ENCODE data around the gene ANAPC13.
A peak's percentile ranks its signal among the peaks of the same experiment; 100 is the strongest.

ANAPC13 gene

DNA sequence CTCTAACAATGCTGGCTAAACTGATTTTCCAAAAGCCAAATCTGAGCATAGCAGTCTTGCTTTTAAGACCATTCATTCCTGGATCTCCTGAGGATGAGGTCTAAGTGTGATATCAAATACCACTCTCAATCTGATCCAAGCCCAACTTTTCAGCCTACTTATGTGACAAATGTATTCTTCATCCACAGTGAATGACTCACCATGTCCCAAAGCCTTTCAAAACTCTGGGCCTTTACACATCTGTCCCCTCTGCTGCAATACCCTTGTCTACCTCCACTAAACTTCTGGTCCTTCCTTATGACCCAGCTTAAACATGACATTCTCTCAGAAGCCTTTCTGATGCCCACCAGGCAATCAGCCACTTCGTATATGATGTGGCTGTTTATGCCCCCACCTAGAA is 4.6 kb downstream of the ANAPC13 start:
- DNase-seq: no peak

DNA sequence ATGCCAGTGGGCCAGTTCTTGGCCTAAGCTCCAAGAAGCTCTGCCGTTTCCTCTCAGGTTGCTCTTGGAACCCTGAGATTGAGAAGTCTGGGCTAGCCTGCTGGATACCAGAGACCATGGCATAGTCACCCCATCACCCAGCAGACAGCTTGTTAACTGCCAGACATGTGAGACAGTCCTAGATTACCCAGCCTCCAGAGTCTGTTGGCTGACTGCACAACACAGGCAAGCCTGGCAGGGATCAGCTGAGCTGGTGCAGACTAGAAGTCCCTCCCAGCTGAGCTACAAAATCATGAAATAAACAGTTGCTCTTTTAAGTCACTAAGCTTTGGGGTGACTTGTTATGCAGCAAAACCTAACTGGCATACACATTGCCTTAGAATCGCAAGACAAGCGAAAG is 5.2 kb downstream of the ANAPC13 start:
- DNase-seq: no peak

DNA sequence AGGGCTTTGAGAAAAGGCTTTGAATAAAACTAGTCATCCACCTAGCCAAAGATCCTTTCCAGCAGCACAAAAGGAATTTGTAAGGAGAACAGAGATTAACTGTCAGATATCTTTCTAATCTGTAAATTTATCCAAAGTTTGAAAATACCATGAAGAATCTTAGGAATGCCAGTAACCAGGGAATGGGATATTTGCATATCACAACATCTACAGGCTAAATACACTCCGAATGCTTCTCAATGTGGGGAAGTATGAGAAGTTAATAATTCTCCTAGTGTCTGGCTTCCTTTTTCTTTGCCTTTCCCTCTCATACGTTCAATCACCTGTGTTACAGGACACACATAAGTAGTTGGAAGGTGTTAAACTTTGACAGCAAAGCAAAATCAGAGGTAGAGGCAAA is 7.8 kb downstream of the ANAPC13 start:
- DNase-seq: no peak

DNA sequence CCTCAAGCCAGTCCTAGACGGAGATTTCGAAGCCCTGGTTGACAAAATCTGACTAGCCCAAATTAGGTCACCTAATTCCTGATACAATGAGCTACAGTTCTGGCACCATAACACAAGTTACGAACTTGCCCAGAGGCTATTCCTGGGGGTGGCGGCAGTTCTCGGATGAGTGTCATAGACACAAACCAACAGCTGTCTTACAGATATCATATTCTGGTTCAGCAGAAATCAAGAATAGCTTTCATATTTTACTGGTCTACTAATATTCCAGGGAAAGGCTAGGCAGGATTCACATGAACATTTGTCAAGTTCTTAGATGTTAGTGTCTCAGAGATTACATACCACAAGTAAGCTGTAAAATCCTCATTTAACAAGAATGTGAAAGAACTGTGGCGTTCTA is 8.8 kb downstream of the ANAPC13 start:
- no peak for DNase-seq

DNA sequence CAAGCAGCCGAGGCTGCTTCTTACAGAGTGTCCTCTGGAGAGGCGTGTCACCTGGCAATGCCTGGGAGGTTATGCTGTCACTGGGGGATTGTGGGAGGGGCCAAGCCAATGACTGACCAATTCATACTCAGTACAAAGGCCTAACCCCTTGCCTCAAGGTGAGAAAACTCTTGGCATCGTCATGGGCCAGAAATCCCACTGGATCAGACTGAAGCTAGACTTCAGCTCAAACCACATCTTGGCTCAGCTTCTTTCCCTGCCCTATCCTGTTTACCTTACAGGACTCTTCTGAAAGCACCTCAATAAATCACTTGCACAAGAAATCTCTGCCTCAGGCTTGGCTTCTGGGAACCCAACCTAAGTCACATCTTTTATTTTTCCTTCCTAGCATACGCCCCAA is 9.5 kb downstream of the ANAPC13 start:
- DNase-seq: no peak

DNA sequence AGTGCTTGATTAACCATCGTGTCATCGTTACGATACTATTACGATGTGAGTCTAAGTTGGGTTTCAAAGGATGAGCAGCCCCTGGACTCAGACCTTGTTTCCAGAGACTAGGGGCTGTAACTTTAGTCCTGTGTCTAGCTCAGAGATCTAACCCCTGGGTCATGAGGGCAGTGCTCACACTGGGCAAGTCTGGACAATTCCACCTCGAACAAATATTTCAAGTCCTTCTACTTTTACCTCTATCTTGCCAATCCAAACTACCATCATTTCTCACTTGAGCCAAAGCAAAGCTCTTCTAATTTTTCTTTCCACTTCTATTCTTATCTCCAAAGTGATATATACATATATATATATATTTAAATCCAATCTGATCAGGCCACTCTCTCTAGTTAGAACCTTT is 10.8 kb downstream of the ANAPC13 start:
- no peak for DNase-seq

DNA sequence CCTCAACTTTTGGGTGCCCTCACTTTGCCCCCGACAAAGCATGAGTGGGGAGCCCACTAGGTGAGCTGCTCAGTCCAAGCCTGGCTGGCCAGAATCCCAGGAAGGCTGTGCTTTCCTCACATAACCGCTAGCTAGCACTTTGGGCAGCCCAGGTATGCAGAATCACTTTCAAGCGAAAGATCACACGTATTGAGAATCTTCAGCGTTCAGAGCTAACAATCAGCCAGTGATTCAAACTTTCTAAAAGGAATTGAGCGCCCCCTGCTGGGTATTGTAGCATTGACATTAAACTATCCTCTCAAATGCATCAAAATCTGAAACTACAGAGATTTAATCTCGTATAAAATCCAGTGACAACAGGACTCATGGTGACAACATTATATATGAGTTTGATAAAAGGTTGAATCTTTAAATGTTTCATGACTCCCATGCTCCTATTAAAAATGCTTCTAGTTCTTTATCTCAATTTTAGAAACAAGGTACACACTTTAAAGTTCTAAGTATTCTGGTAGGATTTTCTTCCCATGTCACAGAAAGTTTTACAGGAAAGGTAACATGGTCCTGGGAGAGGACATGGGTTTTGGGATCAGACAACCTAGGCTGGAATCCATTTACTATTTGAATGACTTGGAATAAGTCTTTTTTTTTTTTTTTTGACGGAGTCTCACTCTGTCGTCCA is 11.8 kb downstream of the ANAPC13 start:
- DNase-seq: peak; percentile 85

DNA sequence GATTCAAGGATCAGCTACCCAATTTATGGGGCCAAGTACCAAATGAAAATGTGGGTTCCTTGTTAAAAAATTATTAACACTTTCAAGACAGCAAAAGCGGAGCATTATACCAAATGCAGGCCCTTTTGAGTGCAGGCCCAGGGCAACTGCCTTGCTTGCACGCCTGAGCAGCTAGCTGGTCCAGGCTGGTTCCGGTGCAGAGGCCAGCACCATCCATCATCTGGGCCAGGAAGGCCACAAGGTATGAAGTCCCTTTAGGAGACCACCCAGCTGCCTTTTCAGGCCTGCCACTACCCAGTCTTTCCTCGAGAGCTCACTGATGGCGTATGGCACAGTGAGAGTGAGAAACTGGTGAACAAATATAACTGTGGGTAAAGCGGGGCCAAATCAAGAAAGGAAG is 13.0 kb downstream of the ANAPC13 start:
- no peak for DNase-seq

DNA sequence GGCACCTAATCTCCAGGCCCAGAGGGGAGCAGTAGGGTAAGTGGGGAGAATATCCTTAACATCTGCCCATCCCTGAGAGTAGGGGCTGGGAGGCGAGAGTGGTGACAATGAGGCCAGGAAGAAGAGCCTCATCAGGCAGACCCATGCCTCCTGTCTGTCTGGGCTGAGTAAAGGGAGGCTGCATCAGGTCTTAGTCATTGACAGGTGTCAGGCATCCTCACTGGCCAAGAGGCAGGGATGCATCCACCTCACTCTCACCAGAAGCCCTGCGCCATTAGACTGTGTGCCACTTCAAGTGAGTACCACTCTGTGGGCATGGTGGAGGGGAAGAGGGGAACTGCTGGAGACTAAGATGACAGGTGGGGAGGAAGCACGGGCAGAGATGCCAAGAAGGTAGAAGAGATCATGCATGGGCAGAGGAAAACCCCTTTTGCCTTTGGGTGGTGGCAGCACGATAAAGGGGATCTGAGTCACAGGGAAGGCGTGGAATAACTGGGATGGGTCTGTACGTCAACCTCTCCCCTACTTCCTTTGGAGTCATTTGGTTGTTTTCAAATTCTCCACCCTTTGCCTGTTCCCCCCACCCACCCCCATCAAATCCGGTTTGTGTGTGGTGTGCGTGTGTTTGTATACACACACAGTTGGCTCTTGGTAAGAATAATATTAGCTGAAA is 14.1 kb downstream of the ANAPC13 start:
- DNase-seq: no peak

DNA sequence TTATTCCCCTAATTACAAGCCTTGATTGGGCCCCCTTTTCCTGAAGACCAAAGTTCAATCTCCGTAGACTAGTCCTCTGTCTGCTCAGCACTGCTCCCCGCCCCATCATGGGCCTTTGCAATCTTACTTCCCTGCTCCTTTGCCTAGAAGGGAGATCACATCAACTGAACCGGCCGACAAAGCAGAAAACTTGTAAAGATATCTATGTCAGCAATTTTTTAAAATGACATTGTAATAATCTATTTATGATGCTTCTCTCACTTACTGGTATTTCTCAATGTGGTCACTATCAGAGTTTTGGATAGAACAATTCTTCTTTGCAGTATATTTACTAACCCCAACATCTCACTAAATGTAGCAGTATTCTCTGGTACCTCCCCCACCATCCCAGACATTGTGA is 17.3 kb downstream of the ANAPC13 start:
- DNase-seq: no peak

DNA sequence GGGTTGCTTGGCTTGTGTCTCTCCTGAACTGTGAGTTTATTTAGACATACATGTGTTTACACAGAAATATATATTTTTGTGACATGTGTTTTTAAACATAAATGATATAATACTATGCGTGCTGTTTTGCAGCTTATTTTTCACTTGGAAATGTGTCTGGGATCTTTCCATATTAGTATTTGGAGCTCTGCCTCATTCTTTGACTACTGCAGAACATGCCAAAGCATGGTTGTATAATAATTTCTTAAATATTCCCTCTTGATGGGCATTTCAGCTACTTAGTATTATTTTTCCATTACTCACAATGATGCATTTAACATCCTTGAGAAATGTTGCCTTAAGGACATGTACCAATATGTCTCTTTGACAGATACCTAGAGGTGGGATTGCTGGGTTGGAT is 19.5 kb downstream of the ANAPC13 start:
- no peak for DNase-seq

DNA sequence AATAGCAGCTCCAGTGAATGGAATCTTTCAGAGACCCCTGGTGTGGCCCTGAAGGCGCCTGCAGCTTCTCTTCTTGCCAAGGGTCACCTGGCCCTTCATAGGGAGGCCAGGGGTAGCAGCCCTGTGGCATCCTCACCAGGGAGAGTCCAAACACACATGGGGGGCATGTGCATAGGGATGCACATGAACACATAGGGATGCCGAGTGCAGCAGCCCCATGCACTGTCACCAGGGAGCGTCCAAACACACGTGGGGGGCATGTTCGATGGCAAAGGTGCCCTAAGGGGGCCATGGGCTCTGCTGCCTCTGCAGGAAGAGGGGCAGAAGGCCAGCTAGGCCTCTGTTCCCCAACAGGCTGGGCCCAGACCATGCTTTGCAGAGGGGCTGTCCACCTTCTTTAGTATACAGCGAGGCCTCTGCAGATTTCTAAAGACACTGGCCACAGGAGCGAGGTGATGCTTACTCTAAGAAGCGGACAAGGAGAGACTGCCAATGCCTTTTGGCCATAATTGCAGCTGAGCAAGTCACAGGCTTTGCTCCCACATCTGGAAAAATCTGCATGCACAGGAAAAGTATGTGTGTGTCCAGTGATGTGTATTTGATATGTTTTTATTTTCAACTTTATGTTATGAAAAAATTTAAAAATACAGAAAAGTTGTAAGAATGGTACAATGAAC is 21.0 kb downstream of the ANAPC13 start:
- DNase-seq: no peak

DNA sequence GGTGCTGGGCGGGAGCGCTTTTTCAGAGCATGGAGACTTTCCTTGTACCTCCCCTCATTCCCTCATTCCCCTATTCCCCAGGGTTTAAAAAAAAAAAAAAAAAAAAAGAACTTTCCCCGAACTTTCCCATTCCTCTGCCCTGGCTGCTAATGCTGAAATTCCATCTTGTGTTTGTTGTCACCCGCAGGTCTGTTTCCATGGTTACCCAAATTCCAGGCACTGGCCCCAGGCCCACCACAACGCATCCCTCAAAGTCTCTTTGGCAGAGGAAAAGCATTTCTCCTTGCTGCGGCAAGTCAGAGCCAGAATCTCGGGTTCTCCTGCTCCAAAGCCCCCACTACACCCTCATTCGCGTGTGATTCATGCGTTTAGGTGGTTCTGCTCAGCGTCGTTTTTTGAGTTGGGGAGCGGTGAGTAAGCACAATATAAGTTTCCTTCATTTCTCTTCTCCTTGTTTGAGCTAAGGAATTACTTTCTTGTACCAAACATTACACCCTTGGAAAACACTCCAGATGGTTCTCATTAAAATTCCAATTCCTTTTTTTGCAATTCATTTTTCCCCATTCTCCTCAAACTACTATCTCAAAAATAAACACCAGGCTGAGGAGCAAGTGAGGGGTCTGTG is 21.6 kb downstream of the ANAPC13 start:
- no peak for DNase-seq

DNA sequence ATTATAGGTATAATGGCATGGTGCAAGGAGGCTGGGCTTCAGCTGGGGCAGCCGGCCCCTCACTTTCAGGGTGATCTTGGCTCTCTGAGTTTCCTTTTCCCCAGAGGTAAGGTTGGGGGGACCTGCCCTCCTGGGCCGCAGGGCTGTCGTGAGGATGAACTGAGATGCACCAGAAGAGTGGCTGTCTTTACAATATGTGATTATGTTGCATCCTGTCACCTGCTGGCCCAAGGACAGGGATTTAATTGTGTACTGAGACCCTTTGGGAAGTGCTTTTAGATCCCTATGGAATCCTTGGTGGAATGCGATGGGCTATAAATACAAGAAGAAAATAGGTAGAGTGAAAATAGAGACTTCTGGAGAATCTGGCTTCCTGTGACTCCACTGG is 22.1 kb downstream of the ANAPC13 start:
- DNase-seq: no peak

DNA sequence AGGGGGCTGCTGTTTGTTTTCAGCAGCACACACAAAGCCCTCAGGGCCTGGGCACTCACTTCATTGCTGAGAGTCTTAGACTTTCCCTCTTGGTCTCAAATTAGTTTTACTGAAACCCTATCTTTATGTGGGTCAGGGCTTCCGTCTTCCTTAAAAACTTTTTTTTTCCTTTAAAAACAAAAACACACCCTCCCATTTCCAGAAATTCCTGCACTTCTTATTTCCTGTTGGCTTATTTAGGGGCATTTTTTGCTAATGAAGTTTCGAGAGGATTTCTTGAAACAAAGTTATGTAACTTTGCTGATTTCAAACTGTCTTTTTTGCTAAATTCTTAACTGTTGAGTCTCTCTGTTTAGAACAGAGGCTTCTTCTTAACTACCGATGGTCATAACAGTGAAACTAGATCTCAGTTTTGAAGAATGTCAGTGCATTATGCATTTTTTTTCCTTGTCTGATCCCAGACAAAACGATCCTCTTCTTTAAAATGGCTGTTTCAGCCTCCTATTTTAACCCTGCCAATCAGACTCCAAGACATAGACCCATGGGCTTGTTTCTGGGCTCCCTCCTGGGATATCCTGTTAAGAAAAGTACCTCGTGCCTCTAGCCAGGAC is 23.3 kb downstream of the ANAPC13 start:
- no peak for DNase-seq

DNA sequence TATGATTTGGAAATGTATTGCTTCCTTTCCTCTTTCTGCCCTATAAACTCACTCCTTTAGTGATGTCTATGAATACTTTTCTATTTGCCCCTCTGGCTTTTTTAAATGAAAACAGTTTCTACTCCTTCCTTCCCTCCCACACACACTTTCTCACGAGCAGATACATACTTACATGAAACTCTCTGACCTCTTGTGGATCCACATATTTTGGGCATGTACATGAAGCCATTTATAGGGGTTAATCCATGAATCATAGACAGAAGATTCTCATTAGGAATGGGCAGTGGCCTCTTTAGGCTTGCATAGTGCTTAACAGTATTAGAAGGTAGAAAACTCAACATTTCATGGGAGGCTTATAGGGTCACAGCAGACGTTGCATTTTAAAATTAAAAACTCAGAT is 24.8 kb downstream of the ANAPC13 start:
- DNase-seq: no peak

DNA sequence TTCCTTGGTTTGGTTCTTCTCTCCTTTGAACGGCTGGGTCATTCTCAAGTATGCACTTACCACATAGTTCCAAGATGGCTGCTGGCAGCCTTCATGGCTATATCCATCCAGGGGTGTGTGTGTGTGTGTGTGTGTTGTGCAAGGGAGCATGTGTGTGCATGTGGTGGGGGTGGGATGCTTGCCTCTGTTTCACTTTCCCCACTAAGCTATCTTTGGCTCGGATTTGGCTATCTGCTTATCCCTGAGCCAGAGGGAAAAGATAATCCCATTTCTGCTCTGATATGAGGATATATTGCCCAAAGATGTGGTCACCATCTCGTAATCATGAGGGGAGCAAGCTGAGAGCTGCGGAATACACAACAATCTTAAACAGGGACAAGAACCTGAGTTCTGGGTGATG is 26.2 kb downstream of the ANAPC13 start:
- DNase-seq: no peak

DNA sequence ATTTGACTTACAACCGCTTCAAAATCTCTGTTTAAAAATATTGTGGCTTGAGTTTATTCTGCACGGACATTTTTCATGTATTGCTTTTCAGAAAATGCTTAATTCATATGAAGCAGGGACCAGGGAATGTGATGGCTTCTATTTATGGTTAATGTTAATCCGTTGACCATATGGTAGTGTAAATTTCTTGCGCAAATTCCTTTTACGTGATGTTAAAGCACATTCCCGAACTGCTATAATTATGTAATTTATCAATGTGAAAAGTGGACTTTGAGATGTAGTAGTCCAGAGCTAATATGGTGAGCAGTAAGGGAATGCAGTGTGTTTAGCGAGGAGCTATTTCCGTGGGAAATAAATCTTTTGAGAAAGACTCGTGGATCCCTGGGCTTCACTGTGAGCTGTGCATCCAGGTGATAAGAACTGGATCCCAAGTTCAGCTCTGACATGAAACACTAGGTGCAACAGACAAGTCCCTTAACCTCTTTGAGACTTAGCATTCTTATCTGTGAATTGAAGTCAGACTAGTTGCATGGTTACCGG is 27.3 kb downstream of the ANAPC13 start:
- no peak for DNase-seq

DNA sequence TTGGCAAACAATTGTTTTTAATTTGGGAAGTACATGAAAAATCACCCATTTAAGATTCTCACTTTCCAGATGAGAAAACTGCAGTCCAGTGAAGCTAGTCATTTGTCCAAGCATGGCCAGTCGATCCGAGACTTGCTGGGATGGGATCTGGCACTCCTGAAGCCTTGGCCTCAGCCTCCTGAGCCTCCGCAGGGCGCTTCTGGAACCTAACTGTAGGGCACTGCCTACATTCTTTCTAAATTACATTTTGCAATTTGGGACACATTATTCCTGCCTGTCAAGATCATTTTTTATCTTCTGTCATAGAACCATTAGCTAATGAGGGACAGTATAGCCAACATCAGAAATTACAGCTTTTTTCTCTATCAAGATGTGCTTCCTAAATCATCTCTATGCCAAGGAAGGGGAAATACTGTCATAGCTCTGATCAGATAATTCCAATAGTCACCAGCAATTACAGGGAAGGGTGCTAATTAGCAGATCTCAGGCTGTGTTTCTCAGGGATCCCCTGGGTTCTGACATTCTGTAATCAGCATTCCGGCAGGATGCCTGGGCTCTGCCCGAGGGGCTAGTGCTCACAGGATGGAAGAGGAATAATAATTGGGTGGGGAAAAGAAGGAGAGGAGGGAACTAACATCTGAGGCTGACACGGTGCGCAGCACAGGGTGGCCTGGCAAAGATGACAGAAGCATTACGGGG is 28.3 kb downstream of the ANAPC13 start:
- DNase-seq: no peak

DNA sequence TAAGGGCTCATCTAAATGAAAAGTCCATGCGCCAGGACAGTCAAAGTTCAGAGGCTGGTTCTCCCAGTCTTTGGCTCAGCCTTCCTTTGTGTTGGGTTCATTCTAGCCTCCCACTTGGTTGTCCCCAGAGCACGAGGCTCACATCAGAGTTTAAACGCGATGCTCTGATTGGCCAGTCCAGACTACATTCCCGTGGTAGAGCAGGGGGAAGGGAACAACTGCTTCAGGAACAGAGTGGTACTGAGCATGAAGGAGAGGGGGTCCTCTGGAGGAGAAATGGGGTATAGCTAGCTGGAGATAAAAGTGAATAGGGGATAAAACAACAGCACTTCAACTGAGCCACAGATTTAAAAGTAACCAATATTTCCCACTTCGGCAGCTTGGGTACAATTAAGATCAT is 32.2 kb downstream of the ANAPC13 start:
- DNase-seq: peak; percentile 13

DNA sequence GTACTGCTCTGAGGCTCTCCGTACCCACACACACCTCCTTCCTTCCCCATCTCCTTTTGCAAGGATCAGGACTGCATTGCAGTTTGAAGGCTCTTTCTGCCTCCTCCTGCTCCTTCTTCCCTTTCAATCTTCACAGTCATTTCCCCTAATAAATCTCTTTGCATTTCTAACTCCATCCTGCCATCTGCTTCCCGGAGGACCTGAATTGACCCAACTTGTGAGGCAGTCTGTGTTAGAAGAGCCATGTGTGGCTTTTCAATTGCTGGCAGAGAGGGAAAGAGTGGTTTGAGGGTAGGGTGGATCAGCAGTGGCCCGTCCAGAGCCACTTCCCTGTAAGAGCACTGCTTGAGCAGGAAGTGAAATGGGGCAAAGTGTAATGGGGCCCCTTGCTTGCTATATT is 35.8 kb downstream of the ANAPC13 start:
- DNase-seq: no peak

DNA sequence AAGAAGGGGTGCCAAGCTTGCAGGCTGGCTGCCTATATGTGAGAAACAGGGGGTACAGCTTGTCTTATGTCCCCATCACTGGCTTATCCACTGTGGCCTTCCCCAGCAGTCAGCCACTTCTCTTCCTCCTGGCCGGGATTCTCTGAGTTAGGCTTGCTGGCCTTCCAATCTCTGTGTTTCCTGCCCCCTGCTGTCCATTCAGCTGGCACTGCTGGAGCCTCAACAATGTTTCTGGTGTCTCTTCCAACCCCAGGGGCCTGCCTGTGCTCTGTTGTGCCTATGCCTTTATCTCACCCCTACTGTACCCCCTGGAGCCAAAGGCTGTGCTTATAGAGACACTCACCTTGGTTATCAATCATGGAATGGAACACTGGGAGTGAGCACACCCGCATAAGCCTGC is 36.5 kb downstream of the ANAPC13 start:
- peak; percentile 74 for DNase-seq

DNA sequence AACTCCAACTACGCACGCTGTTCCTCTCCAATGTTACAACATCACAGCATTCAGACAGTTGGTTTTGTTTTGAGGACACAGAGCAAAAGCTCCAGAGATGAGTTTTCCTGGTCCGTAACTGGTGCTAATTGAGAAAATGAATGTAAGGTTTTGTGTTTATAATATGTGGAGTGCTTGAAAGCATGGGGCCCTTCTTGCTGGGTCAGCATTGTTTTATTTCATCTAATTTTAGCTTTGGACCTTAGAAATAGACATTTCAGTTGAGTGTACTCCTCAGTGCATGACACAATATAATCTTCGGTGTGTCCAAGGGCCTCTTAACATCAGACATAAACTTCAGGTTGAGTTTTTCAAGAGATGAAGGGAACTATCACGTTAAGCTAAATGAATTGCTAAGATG is 37.1 kb downstream of the ANAPC13 start:
- DNase-seq: no peak
